Measurements from ENCODE around the gene SCAMP3. TPM values are rescaled to one million over a fixed set of nuclear protein-coding genes. Genes with fewer than 3 reads are reported as not detected.

The SCAMP3 gene
- total and polyA plus RNA-seq, 10 of the 15 experiments (the other 5 are each of a cell fraction or from before 2014, with no cell fraction given) = 17.2 to 133 (median 87.3) TPM

- no peak for TF ChIP-seq CBX3 (IDR thresholded peaks at IDR 0.05; ENCODE audit: borderline replicate concordance, low read depth)
- no peak for TF ChIP-seq PAX8 (IDR thresholded peaks at IDR 0.05)
- no peak for TF ChIP-seq E2F8 (IDR thresholded peaks at IDR 0.05; ENCODE audit: low read depth, partially characterized antibody)
- peak; percentile 46 for TF ChIP-seq RAD21 (IDR thresholded peaks at IDR 0.05; ENCODE audit: insufficient read depth, low read depth, low read length)
- peak; percentile 96 for TF ChIP-seq ZNF592 (IDR thresholded peaks at IDR 0.05)
- no peak for TF ChIP-seq HDAC2 (IDR thresholded peaks at IDR 0.05)
- no peak for TF ChIP-seq NBN (IDR thresholded peaks at IDR 0.05)
- no peak for TF ChIP-seq SMARCA5 (IDR thresholded peaks at IDR 0.05)
- TF ChIP-seq E4F1 (IDR thresholded peaks at IDR 0.05; ENCODE audit: borderline replicate concordance, partially characterized antibody) = no peak
- no peak for TF ChIP-seq MYC (IDR thresholded peaks at IDR 0.05; ENCODE audit: insufficient read depth, insufficient read length, insufficient replicate concordance, low read length, severe bottlenecking)
- TF ChIP-seq PKNOX1 (IDR thresholded peaks at IDR 0.05) = no peak
- TF ChIP-seq ZBTB33 (IDR thresholded peaks at IDR 0.05) = no peak
- 0 out of 2 replicates have a peak, but pooled peaks have one; percentile 12 for TF ChIP-seq SMAD5 (IDR thresholded peaks at IDR 0.05; ENCODE audit: low read depth)
- no peak for TF ChIP-seq CHD1 (IDR thresholded peaks at IDR 0.05; ENCODE audit: low read depth, low read length)
- no peak for TF ChIP-seq LARP7 (IDR thresholded peaks at IDR 0.05)
- TF ChIP-seq SMC3 (IDR thresholded peaks at IDR 0.05; ENCODE audit: borderline replicate concordance, low read length) = no peak; the same call in 1 of the 2 replicates
- TF ChIP-seq MEF2B (IDR thresholded peaks at IDR 0.05; ENCODE audit: partially characterized antibody, poor library complexity, severe bottlenecking) = no peak
- TF ChIP-seq MXI1 (IDR thresholded peaks at IDR 0.05; ENCODE audit: low read depth, low read length) = no peak
Measured at GRCh38 chr1:155307247-155307740, 45.1 kb upstream of the SCAMP3 start (continued).

All from GM12878 (cell line).